OCI-LY7 (cell line): ENCODE measurements around the gene KRTAP4-12. TPM values are rescaled to one million over a fixed set of nuclear protein-coding genes. Genes with fewer than 3 reads are reported as not detected.
"Not testable (repeated sequence)": the region's sequence is repeated elsewhere in the genome, so short reads cannot be mapped to it uniquely, and the experiment has no call there.

Experiments
- BruUV-seq: library from RNA; stranded (reverse); fragments of 400-500 nt; replicated peaks from 2 replicates; lab custom pipeline; 2021; lab: Mats Ljungman, UMichigan
- CTCF ChIA-PET: fragments of 300-600 bp; sonication (Branson Sonifier 250); formaldehyde crosslinking; loops from one replicate; lab custom pipeline; 2022; ENCODE audit warnings: antibody characterized with exemption; ENCODE audit not compliant: unreplicated experiment; lab: Charles Lee
- POLR2A ChIA-PET: fragments of 300-600 bp; sonication (Branson Sonifier 250); formaldehyde crosslinking; loops from one replicate; lab custom pipeline; 2022; ENCODE audit warnings: antibody characterized with exemption; lab: Charles Lee
- DNase-seq: peaks from one replicate; pipeline ENCODE4 v3.0.0-alpha.2; 2015; ENCODE audit warnings: low spot score
- H2AFZ ChIP-seq: fragments of 200-600 bp; sonication (generic), shearing (Covaris generic); 2 replicates; pipeline ENCODE4 v1.6.1; 2014; ENCODE audit warnings: mild to moderate bottlenecking, antibody characterized with exemption, low read length, moderate library complexity
- H3K27ac ChIP-seq: fragments of 200-600 bp; sonication (generic); 2 replicates; pipeline ENCODE4 v1.5.1; 2014; ENCODE audit warnings: mixed run types, low read depth, mild to moderate bottlenecking, moderate library complexity, low read length, inconsistent platforms; ENCODE audit not compliant: poor library complexity, severe bottlenecking
- H3K36me3 ChIP-seq: fragments of 200-600 bp; sonication (generic); 2 replicates; pipeline ENCODE4 v1.6.1; 2014; ENCODE audit warnings: mild to moderate bottlenecking, antibody characterized with exemption, low read length, moderate library complexity, mixed read lengths; ENCODE audit not compliant: insufficient read depth
- H3K4me1 ChIP-seq: fragments of 200-600 bp; sonication (generic); 2 replicates; pipeline ENCODE4 v1.5.1; 2014; ENCODE audit warnings: mild to moderate bottlenecking, low read length; ENCODE audit not compliant: insufficient read depth, poor library complexity, severe bottlenecking
- H3K4me2 ChIP-seq: fragments of 200-600 bp; sonication (generic); 2 replicates; pipeline ENCODE4 v1.6.1; 2014; ENCODE audit warnings: mild to moderate bottlenecking, low read length
- H3K4me3 ChIP-seq: fragments of 200-600 bp; sonication (generic); 2 replicates; pipeline ENCODE4 v1.5.1; 2014; ENCODE audit warnings: mild to moderate bottlenecking, low read depth, low read length; ENCODE audit not compliant: poor library complexity, severe bottlenecking
- H3K79me2 ChIP-seq: fragments of 200-600 bp; sonication (generic); 2 replicates; pipeline ENCODE4 v1.6.1; 2016; ENCODE audit warnings: low read depth, mild to moderate bottlenecking, low read length, moderate library complexity, mixed read lengths; ENCODE audit not compliant: insufficient read depth
- H3K9me2 ChIP-seq: fragments of 200-600 bp; sonication (generic); 2 replicates; pipeline ENCODE4 v1.6.1; 2016; ENCODE audit warnings: mild to moderate bottlenecking, low read length, mixed read lengths; ENCODE audit not compliant: insufficient read depth
- H3K9me3 ChIP-seq: fragments of 200-600 bp; sonication (generic); 2 replicates; pipeline ENCODE4 v1.6.1; 2014; ENCODE audit warnings: mild to moderate bottlenecking, mixed run types, low read length, mixed read lengths
- H4K20me1 ChIP-seq: fragments of 200-600 bp; sonication (generic); 2 replicates; pipeline ENCODE4 v1.6.1; 2014; ENCODE audit warnings: mild to moderate bottlenecking, antibody characterized with exemption, low read length, moderate library complexity, mixed read lengths; ENCODE audit not compliant: insufficient read depth
- CTCF ChIP-seq: fragments of 200-600 bp; sonication (generic); conservative IDR thresholded peaks from 2 replicates; pipeline ENCODE4 v1.5.1; 2014; ENCODE audit warnings: mild to moderate bottlenecking, antibody characterized with exemption, low read length, moderate library complexity, mixed read lengths
- EZH2phosphoT487 ChIP-seq: fragments of 200-600 bp; sonication (generic); IDR thresholded peaks from 2 replicates; pipeline ENCODE4 v1.6.1; 2018; ENCODE audit warnings: low read depth, borderline replicate concordance, mild to moderate bottlenecking, mixed run types, antibody characterized with exemption, low read length, moderate library complexity, mixed read lengths
- intact Hi-C: fragments of 100-400 bp; cut with micrococcal nuclease; formaldehyde crosslinking; loops from one replicate; pipeline ENCODE4 v1.10.0; 2022; ENCODE audit not compliant: unreplicated experiment
- total RNA-seq, 2 experiments: library from RNA; depleted of rRNA in 1 of 2; stranded (reverse); fragments of >200 nt in 1 of 2; shearing (Covaris generic) in 1 of 2; gene quantifications; 2 replicates each; pipeline ENCODE4 v1.2.3, GENCODE V29; 2014 to 2022

KRTAP4-12 gene
- total RNA-seq, 2 experiments from 2014 or later: not detected

GRCh38 chr17:41119696-41120690 lies 4.0 kb downstream of the KRTAP4-12 start:
- Histone ChIP-seq H3K9me3 (peaks cover 11% of the 10 kb centered on the region; the same call in 1 of the 2 replicates), H3K4me1 (peaks cover 20% of the 10 kb centered on the region), H2AFZ (peak overlapping the region; percentile 99), H3K4me3 (peak overlapping the region; percentile 50), H3K27ac (peak overlapping the region; percentile 75), H3K4me2 (peak overlapping the region; percentile 61)
- TF ChIP-seq CTCF: peak; percentile 29; the same call in 1 of the 2 replicates
- H3K9me2 ChIP-seq, H3K79me2 ChIP-seq, H3K36me3 ChIP-seq, BruUV-seq, POLR2A ChIA-PET, H4K20me1 ChIP-seq, CTCF ChIA-PET: not testable (repeated sequence)
- intact Hi-C loops: loop anchor here (5.0 kb wide), 1 partner anchor 187 kb away; the partner anchor contains the start of gene KRTAP16-1
- DNase-seq: peak; percentile 55

GRCh38 chr17:41118721-41119120 lies 5.3 kb downstream of the KRTAP4-12 start:
- no peak overlapping the region for H3K4me2 ChIP-seq
- no peak for DNase-seq
- TF ChIP-seq EZH2phosphoT487: no peak
- no peak for TF ChIP-seq CTCF
- no peak overlapping the region for H3K4me3 ChIP-seq
- no peaks in the 10 kb centered on the region for H3K9me2 ChIP-seq
- H3K9me3 ChIP-seq: peaks cover 11% of the 10 kb centered on the region; the same call in 1 of the 2 replicates
- no TSS peak for BruUV-seq
- POLR2A ChIA-PET: no interaction called here
- no peaks in the 10 kb centered on the region for H3K79me2 ChIP-seq
- intact Hi-C loops: no loop called here
- H4K20me1 ChIP-seq: no peaks in the 10 kb centered on the region
- no peak overlapping the region for H3K27ac ChIP-seq
- no peak overlapping the region for H2AFZ ChIP-seq
- H3K4me1 ChIP-seq: peaks cover 20% of the 10 kb centered on the region
- H3K36me3 ChIP-seq: no peaks in the 10 kb centered on the region; the same call in 1 of the 2 replicates
- CTCF ChIA-PET: no interaction called here

- H3K36me3 ChIP-seq, H2AFZ ChIP-seq, H3K4me3 ChIP-seq, H3K9me2 ChIP-seq, POLR2A ChIA-PET, H3K27ac ChIP-seq, DNase-seq, H3K79me2 ChIP-seq, H4K20me1 ChIP-seq, intact Hi-C loops, CTCF ChIA-PET, BruUV-seq, H3K4me2 ChIP-seq: not testable (repeated sequence)
- H3K9me3 ChIP-seq: peaks cover 16% of the 10 kb centered on the region; the same call in 1 of the 2 replicates
- H3K4me1 ChIP-seq: peaks cover 20% of the 10 kb centered on the region
These were observed 6.1 kb downstream of the KRTAP4-12 start, which contains the start of gene KRTAP4-11 for GRCh38 chr17:41117846-41118386. KRTAP4-11 (minus strand) TSS chr17:41118373; CDS start chr17:41118315, 58 bp downstream.
